NT2/D1 (cell line): ENCODE measurements around the gene RAB3IL1.

ENCODE experiments used
- SUZ12 ChIP-seq: IDR thresholded peaks from 2 replicates; pipeline ENCODE4 v1.6.1; 2011; ENCODE audit not compliant: insufficient read length, insufficient read depth; ENCODE audit errors: extremely low read depth
- YY1 ChIP-seq: IDR thresholded peaks from 2 replicates; pipeline ENCODE4 v1.6.1; 2011; ENCODE audit not compliant: insufficient read length, insufficient read depth
- ZNF274 ChIP-seq: IDR thresholded peaks from 2 replicates; pipeline ENCODE4 v1.6.1; 2011; ENCODE audit warnings: mild to moderate bottlenecking, low read depth, low read length

DNA sequence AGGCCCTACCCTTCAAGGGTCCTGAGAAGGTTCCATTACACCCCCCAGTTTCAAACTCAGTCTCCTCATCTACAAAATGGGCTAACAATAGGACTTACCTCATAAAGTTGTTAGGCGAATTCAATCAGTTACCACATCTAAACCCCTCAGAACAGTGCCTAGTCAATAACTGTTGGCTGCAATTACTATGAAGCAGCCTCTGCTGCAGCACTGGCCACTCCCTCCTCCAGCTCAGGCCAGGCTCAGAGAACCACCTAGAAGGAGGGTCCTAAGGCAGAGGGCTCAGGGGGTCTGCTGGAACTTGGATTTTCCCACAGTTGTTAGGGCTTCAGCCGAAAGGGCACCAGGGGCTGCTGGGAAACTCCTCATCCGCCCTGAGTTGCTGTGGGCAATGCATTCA lies 30.7 kb downstream of the RAB3IL1 start:
- TF ChIP-seq SUZ12 (no peak), ZNF274 (no peak), YY1 (no peak)
